Measurements from ENCODE around the gene ARMC8. TPM values are rescaled to one million over a fixed set of nuclear protein-coding genes. Genes with fewer than 3 reads are reported as not detected.

Gene ARMC8
- total RNA-seq, 1 donor from 2014 or later: 39.6 TPM

DNA sequence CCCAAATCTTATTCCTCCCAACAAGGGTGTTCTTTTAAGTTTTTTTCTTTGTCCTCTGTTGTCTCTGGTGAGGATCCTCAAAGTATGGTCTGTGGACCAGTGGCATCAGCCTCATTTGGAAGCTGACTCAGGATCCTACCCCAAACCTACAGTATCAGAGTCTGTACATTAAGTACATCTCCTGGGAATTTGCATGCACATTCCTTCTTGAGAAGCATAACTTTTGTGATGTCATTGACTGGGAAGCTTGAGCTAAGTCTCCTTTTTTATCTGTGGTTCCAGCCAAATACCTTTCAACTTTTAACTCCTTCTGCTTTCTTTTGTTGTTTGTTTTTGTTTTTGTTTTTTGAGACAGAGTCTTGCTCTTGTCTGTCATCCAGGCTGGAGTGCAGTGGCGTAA, 40.5 kb downstream of the ARMC8 start:
- H3K9me3 Mint-ChIP-seq (ENCODE audit: unreplicated experiment): no peaks in the 10 kb centered on the region
- peaks cover 1% of the 10 kb centered on the region for H3K27me3 Mint-ChIP-seq (ENCODE audit: unreplicated experiment)
- TF ChIP-seq, protein P1, sequence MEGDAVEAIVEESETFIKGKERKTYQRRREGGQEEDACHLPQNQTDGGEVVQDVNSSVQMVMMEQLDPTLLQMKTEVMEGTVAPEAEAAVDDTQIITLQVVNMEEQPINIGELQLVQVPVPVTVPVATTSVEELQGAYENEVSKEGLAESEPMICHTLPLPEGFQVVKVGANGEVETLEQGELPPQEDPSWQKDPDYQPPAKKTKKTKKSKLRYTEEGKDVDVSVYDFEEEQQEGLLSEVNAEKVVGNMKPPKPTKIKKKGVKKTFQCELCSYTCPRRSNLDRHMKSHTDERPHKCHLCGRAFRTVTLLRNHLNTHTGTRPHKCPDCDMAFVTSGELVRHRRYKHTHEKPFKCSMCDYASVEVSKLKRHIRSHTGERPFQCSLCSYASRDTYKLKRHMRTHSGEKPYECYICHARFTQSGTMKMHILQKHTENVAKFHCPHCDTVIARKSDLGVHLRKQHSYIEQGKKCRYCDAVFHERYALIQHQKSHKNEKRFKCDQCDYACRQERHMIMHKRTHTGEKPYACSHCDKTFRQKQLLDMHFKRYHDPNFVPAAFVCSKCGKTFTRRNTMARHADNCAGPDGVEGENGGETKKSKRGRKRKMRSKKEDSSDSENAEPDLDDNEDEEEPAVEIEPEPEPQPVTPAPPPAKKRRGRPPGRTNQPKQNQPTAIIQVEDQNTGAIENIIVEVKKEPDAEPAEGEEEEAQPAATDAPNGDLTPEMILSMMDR (IDR thresholded peaks at IDR 0.05; ENCODE audit: unreplicated experiment): no peak
- no peak for DNase-seq (ENCODE audit: low spot score)
- H3K27ac Mint-ChIP-seq (ENCODE audit: unreplicated experiment): no peak overlapping the region
- peaks cover 13% of the 10 kb centered on the region for H3K36me3 Mint-ChIP-seq (ENCODE audit: low read depth, unreplicated experiment)
- H3K4me3 Mint-ChIP-seq (ENCODE audit: unreplicated experiment): no peak overlapping the region
- H3K4me1 Mint-ChIP-seq (ENCODE audit: unreplicated experiment): no peaks in the 10 kb centered on the region

DNA sequence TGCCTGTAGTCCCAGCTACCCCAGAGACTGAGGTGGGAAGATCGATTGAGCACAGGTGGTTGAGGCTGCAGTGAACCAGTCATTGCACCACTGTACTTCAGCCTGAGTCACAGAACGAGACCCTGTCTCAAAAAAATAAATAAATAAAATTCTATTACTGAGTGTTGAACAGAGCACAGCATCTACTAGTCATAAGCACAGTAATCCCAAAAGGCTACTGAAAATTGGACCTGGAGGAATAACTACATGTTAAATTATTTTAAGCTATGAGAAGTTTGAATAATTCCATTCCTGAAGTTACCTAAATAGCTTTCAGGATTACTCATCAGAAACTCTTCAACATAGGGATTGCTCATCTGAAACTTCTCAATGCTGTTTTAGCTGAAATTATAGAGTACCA, 43.4 kb downstream of the ARMC8 start:
- TF ChIP-seq, protein P1 (IDR thresholded peaks at IDR 0.05; ENCODE audit: unreplicated experiment): no peak
- no peaks in the 10 kb centered on the region for H3K4me1 Mint-ChIP-seq (ENCODE audit: unreplicated experiment)
- H3K27me3 Mint-ChIP-seq (ENCODE audit: unreplicated experiment): no peaks in the 10 kb centered on the region
- no peaks in the 10 kb centered on the region for H3K9me3 Mint-ChIP-seq (ENCODE audit: unreplicated experiment)
- DNase-seq (ENCODE audit: low spot score): no peak
- H3K27ac Mint-ChIP-seq (ENCODE audit: unreplicated experiment): no peak overlapping the region
- peaks cover 7% of the 10 kb centered on the region for H3K36me3 Mint-ChIP-seq (ENCODE audit: low read depth, unreplicated experiment)
- H3K4me3 Mint-ChIP-seq (ENCODE audit: unreplicated experiment): no peak overlapping the region

DNA sequence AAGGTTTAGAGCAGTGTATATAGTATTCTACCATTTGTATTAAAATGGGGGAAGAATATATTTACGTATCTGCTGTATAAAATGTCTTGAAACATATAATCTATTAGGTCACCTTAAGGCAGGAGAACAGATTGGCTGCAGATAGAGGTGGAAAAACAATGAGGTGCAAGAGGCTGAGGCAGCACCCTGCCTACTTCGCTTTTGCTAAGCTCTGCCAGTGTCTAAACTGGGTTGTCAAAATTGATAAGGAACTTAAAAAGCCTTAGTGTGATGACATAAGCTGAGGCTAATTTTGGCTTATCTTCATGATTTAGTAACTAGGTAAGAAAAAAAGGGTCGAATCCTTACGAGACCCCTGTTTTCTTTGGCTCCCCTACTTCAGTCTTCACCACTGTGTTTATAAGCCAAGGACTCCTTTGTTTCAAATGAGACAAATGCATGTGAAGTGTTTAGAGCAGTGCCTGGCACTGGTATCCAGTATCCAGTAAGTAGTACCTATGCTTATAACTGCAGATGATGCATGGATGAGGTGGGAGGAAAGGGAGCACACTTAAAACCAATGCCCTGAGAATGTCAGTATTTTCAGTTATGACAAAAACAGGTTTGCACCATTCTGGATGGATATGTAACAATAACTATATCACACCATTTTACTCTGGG, 45.7 kb downstream of the ARMC8 start:
- Mint-ChIP-seq H3K4me3 (ENCODE audit: unreplicated experiment) (no peak overlapping the region), H3K27ac (ENCODE audit: unreplicated experiment) (no peak overlapping the region), H3K27me3 (ENCODE audit: unreplicated experiment) (no peaks in the 10 kb centered on the region), H3K9me3 (ENCODE audit: unreplicated experiment) (no peaks in the 10 kb centered on the region), H3K4me1 (ENCODE audit: unreplicated experiment) (peaks cover 3% of the 10 kb centered on the region), H3K36me3 (ENCODE audit: low read depth, unreplicated experiment) (no peaks in the 10 kb centered on the region)
- no peak for DNase-seq (ENCODE audit: low spot score)
- TF ChIP-seq, protein P1 (IDR thresholded peaks at IDR 0.05; ENCODE audit: unreplicated experiment): no peak

DNA sequence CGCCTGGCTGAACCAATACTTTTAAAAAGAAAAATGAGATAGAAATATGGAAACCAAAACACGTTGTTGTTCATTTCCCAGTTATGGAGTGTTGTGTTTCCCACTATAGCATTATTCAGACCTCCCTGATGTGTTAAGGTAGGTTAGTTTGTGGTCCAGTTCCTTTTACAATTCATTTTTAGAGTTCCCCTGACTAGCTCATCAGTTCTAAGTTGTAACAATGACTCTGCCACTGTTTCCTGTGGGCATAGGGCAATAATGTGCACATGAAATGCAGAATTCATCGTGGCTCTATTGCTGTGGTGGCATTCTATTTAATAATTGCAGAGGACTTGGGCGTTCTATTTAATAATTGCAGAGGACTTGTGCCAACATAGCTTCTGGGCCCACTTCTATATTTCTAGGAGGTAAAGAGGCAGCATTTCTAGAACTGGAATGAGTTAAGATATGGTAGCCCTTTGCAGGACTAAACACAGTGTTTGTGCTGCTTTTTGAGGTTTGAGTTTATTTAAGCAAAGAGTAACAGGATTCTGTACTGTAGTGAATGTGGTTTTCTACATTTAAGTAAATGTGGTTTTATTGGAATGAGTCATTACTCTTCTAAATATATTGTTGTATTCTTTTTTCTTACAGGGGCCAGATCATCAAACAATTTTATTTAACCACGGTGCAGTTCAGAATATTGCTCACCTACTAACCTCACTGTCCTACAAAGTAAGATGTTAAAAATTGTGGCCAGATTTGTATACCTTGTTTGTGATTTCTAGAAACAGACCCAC, 47.5 kb downstream of the ARMC8 start:
- H3K4me1 Mint-ChIP-seq (ENCODE audit: unreplicated experiment): peaks cover 3% of the 10 kb centered on the region
- no peak for DNase-seq (ENCODE audit: low spot score)
- no peaks in the 10 kb centered on the region for H3K9me3 Mint-ChIP-seq (ENCODE audit: unreplicated experiment)
- no peak overlapping the region for H3K4me3 Mint-ChIP-seq (ENCODE audit: unreplicated experiment)
- no peak overlapping the region for H3K27ac Mint-ChIP-seq (ENCODE audit: unreplicated experiment)
- TF ChIP-seq, protein P1 (IDR thresholded peaks at IDR 0.05; ENCODE audit: unreplicated experiment): no peak
- H3K36me3 Mint-ChIP-seq (ENCODE audit: low read depth, unreplicated experiment): no peaks in the 10 kb centered on the region
- H3K27me3 Mint-ChIP-seq (ENCODE audit: unreplicated experiment): no peaks in the 10 kb centered on the region

DNA sequence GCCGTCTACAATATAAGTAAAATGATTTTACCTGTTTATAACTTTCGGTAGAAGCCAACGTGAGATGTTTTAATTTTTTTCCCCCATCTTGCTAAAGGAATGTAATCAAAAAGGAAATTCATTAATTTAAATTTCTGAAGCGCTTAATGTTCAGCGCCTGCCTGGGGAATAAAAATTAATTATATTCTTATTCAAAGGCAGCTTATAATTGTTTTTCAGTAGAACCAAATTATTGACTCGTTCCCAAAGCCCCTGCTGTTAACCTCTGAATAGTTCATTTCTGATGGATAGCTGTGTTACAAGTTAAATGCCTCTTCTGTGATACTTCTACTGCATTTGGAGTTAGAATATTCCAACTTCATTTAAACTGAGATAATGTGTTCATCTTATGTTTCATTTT, 51.6 kb downstream of the ARMC8 start:
- H3K27ac Mint-ChIP-seq (ENCODE audit: unreplicated experiment): no peak overlapping the region
- H3K4me3 Mint-ChIP-seq (ENCODE audit: unreplicated experiment): no peak overlapping the region
- peaks cover 3% of the 10 kb centered on the region for H3K4me1 Mint-ChIP-seq (ENCODE audit: unreplicated experiment)
- H3K27me3 Mint-ChIP-seq (ENCODE audit: unreplicated experiment): no peaks in the 10 kb centered on the region
- TF ChIP-seq, protein P1 (IDR thresholded peaks at IDR 0.05; ENCODE audit: unreplicated experiment): no peak
- DNase-seq (ENCODE audit: low spot score): no peak
- H3K9me3 Mint-ChIP-seq (ENCODE audit: unreplicated experiment): no peaks in the 10 kb centered on the region
- no peaks in the 10 kb centered on the region for H3K36me3 Mint-ChIP-seq (ENCODE audit: low read depth, unreplicated experiment)
